Motor neuron (in vitro differentiated cells): Measurements from ENCODE around the gene WDR37. TPM values are rescaled to one million over a fixed set of nuclear protein-coding genes. Genes with fewer than 3 reads are reported as not detected.
A peak's percentile ranks its signal among the peaks of the same experiment; 100 is the strongest.

Source experiments
- ATAC-seq, 8 experiments: fragments of 200-7000 bp; cut with Tn5 transposase; replicated peaks in 6 of 8; 2 replicates each; pipeline ENCODE4 v1.8.0; 2021; ENCODE audit warnings: mild to moderate bottlenecking in 8 of 8, moderate library complexity in 8 of 8
- H3K27ac ChIP-seq, 2 donors: fragments of 250-450 bp; sonication (Bioruptor Pico); 2 replicates each; pipeline ENCODE4 v1.9.0; 2021; ENCODE audit warnings: antibody characterized with exemption in 2 of 2, mild to moderate bottlenecking in 2 of 2, moderate library complexity in 1 of 2
- H3K4me1 ChIP-seq, 2 donors: fragments of 250-450 bp; sonication (Bioruptor Pico); replicated peaks in 1 of 2; 2 replicates each; pipeline ENCODE4 v1.6.1; 2021; ENCODE audit warnings: antibody characterized with exemption in 2 of 2, mild to moderate bottlenecking in 2 of 2, moderate library complexity in 1 of 2
- H3K4me3 ChIP-seq, 5 donors: fragments of 250-450 bp; sonication (Bioruptor Pico); 2 replicates each; pipeline ENCODE4 v1.9.0; 2021; ENCODE audit warnings: antibody characterized with exemption in 5 of 5, mild to moderate bottlenecking in 5 of 5, moderate library complexity in 4 of 5
- WGBS, 10 experiments: fragments of 450-650 bp; shearing (Covaris generic); methylation state at CpG; one replicate each; pipeline ENCODE4 v1.0.0; 2022; 5-methylcytosine and 5-hydroxymethylcytosine counted together
- in situ Hi-C, 9 experiments: fragments of 400-800 bp; cut with MboI; loops; one replicate each; pipeline ENCODE4 v1.15.0; 2021; ENCODE audit warnings: low sequenced_read_pairs in 9 of 9, low pct_unique_long_range_greater_than_20kb in 2 of 9; ENCODE audit not compliant: unreplicated experiment in 9 of 9
- total RNA-seq, 8 experiments: library from RNA; unstranded; fragments of 300-600 nt; gene quantifications; 2 replicates each; pipeline versions ENCODE4 v1.2.3 to v1.2.4, GENCODE V29; 2022

Gene WDR37
- total RNA-seq, 8 experiments from 2014 or later, result 8.4 to 20.3 (median 16.1) TPM

- H3K4me3 ChIP-seq, result peak overlapping the region in 1 of 5 donors; percentile 4
- WGBS, 10 experiments, result 64 to 100% (median 90%) methylated on average over 1 to 6 of the region's 6 CpGs; no CpG with 5 or more reads in 1 of the 10 experiments
- in situ Hi-C loops, result no loop called here
- peaks cover 0 to 25% of the 10 kb centered on the region in 2 donors for H3K4me1 ChIP-seq
- H3K27ac ChIP-seq, result no peak overlapping the region
- ATAC-seq, result no peak
Observed at GRCh38 chr10:1045415-1045814, 10.8 kb upstream of the WDR37 start.

DNA sequence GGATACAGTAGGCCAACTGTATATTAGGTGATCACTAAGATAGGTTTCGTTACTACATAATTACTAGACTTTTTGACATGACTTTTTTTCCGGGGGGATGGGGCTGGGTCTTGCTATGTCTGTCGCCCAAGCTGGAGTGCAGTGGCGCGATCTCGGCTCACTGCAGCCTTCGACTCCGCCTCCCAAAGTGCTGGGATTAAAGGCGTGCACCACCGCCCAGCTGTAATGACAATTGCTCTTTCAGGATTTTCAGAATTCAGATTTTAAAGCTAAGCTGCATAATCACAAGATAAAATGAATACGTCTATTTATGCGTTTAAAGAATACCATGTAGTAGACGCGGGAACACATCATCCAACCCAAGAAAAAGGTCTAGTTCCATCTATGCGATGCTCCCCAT, 8.2 kb upstream of the WDR37 start:
- H3K4me1 ChIP-seq, result peaks cover 0 to 38% of the 10 kb centered on the region in 2 donors
- no peak for ATAC-seq
- peak overlapping the region; percentile 63 to 87 (median 72) for H3K4me3 ChIP-seq
- peak overlapping the region; percentile 96 to 99 for H3K27ac ChIP-seq
- WGBS, 10 experiments, result 0 to 3% (median 0%) methylated on average over 1 to 13 of the region's 15 CpGs; no CpG with 5 or more reads in 2 of the 10 experiments
- in situ Hi-C loops, result no loop called here

DNA sequence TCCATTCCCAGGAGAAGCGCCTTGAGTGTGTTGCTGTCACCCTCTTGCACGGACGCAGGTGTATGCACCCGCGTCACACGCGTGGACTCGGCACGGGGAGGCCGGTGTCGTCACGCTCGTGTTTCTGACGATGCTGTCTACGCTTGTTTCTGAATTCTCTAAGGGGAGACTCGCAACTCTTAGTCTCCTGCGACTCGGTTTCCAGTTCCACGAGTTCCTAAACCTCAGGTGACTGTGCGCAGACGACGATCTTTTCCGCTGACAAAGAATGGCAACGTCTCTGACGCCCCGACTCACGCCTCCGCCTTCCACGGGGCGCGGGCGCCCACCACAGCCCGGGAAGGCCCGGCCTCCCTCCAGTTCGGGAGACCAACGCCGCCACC, 7.8 kb upstream of the WDR37 start:
- H3K27ac ChIP-seq, result peak overlapping the region; percentile 96 to 99
- ATAC-seq, result peak in 6 of 8 experiments; percentile 0
- H3K4me1 ChIP-seq, result peaks cover 0 to 34% of the 10 kb centered on the region in 2 donors
- WGBS, 10 experiments, result 0 to 1% (median 0%) methylated on average over 2 to 15 of the region's 37 CpGs; no CpG with 5 or more reads in 6 of the 10 experiments
- in situ Hi-C loops, result no loop called here
- H3K4me3 ChIP-seq, result peak overlapping the region; percentile 63 to 87 (median 72)

GRCh38 chr10:1048732-1049424, 7.3 kb upstream of the WDR37 start, which contains the start of gene IDI1:
Gene IDI1, minus strand, starts transcription at chr10:1049119. Its CDS starts 116 bp downstream, at chr10:1049003.
- peak; percentile 79 to 89 (median 87) for ATAC-seq
- 0 to 13% (median 0%) methylated on average over 1 to 13 of the region's 83 CpGs; no CpG with 5 or more reads in 6 of the 10 experiments for whole genome bisulfite sequencing, 10 experiments
- Histone ChIP-seq H3K27ac (peak within 1 kb of the TSS; percentile 96 to 99), H3K4me3 (peak within 1 kb of the TSS; percentile 63 to 87 (median 72)), H3K4me1 (peaks cover 0 to 30% of the 10 kb centered on the region in 2 donors)
- in situ Hi-C loops, result no loop called here

DNA sequence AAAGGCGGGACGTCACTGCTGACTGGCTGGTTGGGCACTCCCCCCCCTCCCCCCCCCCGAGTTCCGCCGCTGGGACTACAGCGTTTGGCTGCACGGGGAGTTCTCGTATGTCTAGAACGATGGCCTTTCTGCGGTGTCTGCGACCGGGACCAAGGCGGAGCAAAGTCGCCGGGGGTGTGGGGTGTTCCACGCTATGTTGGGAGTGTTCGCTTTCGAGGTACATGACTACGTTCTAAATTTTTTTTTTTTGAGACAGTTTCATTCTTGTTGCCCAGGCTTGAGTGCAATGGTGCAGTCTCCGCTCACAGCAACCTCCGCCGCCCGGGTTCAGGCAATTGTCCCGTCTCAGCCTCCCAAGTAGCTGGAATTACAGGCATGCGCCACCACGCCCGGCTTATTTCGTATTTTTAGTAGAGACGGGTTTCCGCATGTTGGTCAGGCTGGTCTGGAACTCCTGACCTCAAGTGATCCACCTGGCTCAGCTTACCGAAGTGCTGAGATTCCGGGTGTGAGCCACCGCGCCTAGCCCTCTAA, 6.7 kb upstream of the WDR37 start:
- Histone ChIP-seq H3K4me3 (peak overlapping the region; percentile 63 to 87 (median 72)), H3K4me1 (peaks cover 0 to 30% of the 10 kb centered on the region in 2 donors), H3K27ac (peak overlapping the region; percentile 96 to 99)
- WGBS, 10 experiments, result 0 to 10% (median 1%) methylated on average over 2 to 24 of the region's 34 CpGs; no CpG with 5 or more reads in 2 of the 10 experiments
- in situ Hi-C loops, result no loop called here
- peak in 2 of 8 experiments; percentile 0 to 1 for ATAC-seq

DNA sequence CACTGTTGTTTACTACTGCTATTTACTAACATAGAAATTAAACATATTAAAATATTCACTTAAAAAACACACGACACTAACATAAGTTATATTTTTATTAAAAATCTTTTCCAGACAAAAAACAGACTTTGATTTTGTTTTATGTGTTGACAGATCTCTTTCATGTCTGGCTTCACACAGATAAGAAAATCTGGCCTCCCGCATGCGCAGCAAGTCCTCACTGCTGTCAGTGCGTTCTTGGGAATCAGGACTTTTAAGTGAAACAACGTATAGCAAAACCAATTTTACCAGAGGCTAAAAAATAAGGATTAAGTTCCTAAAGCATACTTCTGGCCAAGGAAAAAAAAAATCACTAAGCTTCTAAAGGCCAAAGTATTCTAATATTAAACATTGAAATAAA, 6.0 kb upstream of the WDR37 start:
- peak overlapping the region in 1 of 2 donors; percentile 96 for H3K27ac ChIP-seq
- WGBS, 10 experiments, result 3 to 60% (median 26%) methylated on average over 1 to 5 of the region's 5 CpGs
- in situ Hi-C loops, result no loop called here
- peak overlapping the region; percentile 63 to 87 (median 72) for H3K4me3 ChIP-seq
- ATAC-seq, result no peak
- H3K4me1 ChIP-seq, result peaks cover 5 to 30% of the 10 kb centered on the region in 2 donors

- WGBS, 10 experiments, result 60 to 100% (median 72%) methylated on average over 1 to 3 of the region's 4 CpGs; no CpG with 5 or more reads in 3 of the 10 experiments
- ATAC-seq, result no peak
- in situ Hi-C loops, result no loop called here
- Histone ChIP-seq H3K27ac (no peak overlapping the region), H3K4me1 (peaks cover 7 to 30% of the 10 kb centered on the region in 2 donors), H3K4me3 (peak overlapping the region; percentile 63 to 87 (median 72))
Observed at GRCh38 chr10:1050554-1050953, 5.6 kb upstream of the WDR37 start.

- WGBS, 10 experiments, result 0 to 80% (median 65%) methylated on average over 1 to 6 of the region's 6 CpGs; no CpG with 5 or more reads in 2 of the 10 experiments
- H3K27ac ChIP-seq, result no peak overlapping the region
- no peak overlapping the region for H3K4me3 ChIP-seq
- in situ Hi-C loops, result no loop called here
- peaks cover 12 to 36% of the 10 kb centered on the region in 2 donors for H3K4me1 ChIP-seq
- ATAC-seq, result no peak
Observed at GRCh38 chr10:1054684-1055083, 1.5 kb upstream of the WDR37 start.

DNA sequence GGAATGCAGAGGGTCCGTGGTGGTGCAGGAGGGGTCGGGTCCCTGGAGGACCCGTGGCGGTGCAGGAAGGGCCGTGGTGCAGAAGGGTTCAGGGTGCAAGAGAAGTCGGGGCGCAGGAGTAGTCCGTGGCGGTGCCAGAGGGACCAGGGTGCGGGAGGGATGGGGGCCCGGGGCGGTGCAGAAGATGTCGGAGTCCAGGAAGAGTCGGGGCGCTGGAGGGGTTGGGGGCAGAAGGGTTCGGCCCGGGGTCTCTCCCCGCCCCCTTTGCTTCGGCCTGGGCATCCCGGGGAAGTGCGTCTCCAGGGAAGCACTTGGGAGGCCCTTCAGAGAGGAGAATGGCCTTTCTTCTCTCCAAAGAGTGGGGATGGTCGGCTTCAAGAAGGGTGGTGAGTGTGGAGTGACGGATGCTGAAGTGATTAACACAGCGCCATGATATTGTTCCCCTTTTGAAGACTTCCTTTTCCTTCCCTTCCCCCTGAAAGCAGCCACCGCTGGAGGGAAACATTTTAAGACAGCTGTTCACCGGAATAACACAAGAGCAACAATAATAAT, 997 bp downstream of the WDR37 start:
- H3K4me3 ChIP-seq, result peak overlapping the region; percentile 89 to 100 (median 99)
- in situ Hi-C loops, result no loop called here
- H3K4me1 ChIP-seq, result peaks cover 12 to 22% of the 10 kb centered on the region in 2 donors
- ATAC-seq, result peak in 4 of 8 experiments; percentile 4 to 39 (median 8)
- peak overlapping the region; percentile 92 to 94 for H3K27ac ChIP-seq
- 0 to 16% (median 0%) methylated on average over 1 to 9 of the region's 26 CpGs; no CpG with 5 or more reads in 1 of the 10 experiments for WGBS, 10 experiments

- in situ Hi-C loops, result no loop called here
- WGBS, 10 experiments, result 20 to 100% (median 83%) methylated on average over 1 to 5 of the region's 7 CpGs; no CpG with 5 or more reads in 1 of the 10 experiments
Observed at GRCh38 chr10:1058017-1058416, 1.8 kb downstream of the WDR37 start.

DNA sequence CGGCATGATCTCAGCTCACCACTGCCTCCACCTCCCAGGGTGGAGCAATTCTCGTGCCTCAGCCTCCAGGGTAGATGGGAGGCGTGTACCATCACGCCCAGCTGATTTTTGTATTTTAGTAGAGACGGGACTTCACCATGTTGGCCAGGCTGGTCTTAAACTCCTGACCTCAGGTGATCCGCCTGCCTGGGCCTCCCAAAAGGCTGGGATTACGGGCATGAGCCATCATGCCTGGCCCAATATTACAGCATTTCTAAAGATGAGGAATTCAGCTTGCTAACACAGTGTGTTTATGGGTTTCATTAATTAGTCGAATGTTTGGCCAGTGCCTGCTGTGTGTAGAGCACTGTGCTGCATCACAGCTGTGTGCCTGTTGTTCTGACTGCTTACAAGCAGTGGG, 3.7 kb downstream of the WDR37 start:
- H3K4me1 ChIP-seq, result peaks cover 14 to 24% of the 10 kb centered on the region in 2 donors
- no peak overlapping the region for H3K4me3 ChIP-seq
- in situ Hi-C loops, result no loop called here
- H3K27ac ChIP-seq, result no peak overlapping the region
- ATAC-seq, result no peak
- WGBS, 10 experiments, result 80 to 100% (median 93%) methylated on average over 1 to 6 of the region's 8 CpGs; no CpG with 5 or more reads in 3 of the 10 experiments

More at GRCh38 chr10:1058017-1058416, 1.8 kb downstream of the WDR37 start:
- peaks cover 12 to 22% of the 10 kb centered on the region in 2 donors for H3K4me1 ChIP-seq
- ATAC-seq, result no peak
- H3K27ac ChIP-seq, result no peak overlapping the region
- H3K4me3 ChIP-seq, result peak overlapping the region in 2 of 5 donors; percentile 92 to 100

GRCh38 chr10:1061930-1062774, 6.0 kb downstream of the WDR37 start:
- no peak overlapping the region for H3K4me3 ChIP-seq
- H3K4me1 ChIP-seq, result peaks cover 8 to 20% of the 10 kb centered on the region in 2 donors
- H3K27ac ChIP-seq, result no peak overlapping the region
- ATAC-seq, result no peak
- WGBS, 10 experiments, result 75 to 100% (median 96%) methylated on average over 2 to 7 of the region's 7 CpGs
- in situ Hi-C loops, result no loop called here
